Trophoblast cell (in vitro differentiated cells and primary cell): ENCODE results near the gene HSPA4L. TPM values are rescaled to one million over a fixed set of nuclear protein-coding genes. Genes with fewer than 3 reads are reported as not detected.

Experiments used
- DNase-seq, 2 donors: peaks; one replicate each; pipeline ENCODE4 v3.0.0-alpha.2; 2016
- H2AFZ ChIP-seq: 2 replicates; pipeline ENCODE4 v1.6.1; 2013; ENCODE audit warnings: low read length, moderate library complexity, mild to moderate bottlenecking; ENCODE audit not compliant: insufficient read depth, poor library complexity
- H2AK5ac ChIP-seq: 2 replicates; pipeline ENCODE4 v1.6.1; 2013; ENCODE audit warnings: mild to moderate bottlenecking, low read length
- H2BK120ac ChIP-seq: 2 replicates; pipeline ENCODE4 v1.6.1; 2013; ENCODE audit warnings: low read length, mild to moderate bottlenecking, moderate library complexity; ENCODE audit not compliant: insufficient read depth, poor library complexity
- H2BK12ac ChIP-seq: 2 replicates; pipeline ENCODE4 v1.6.1; 2013; ENCODE audit warnings: mild to moderate bottlenecking, low read length, moderate library complexity
- H2BK5ac ChIP-seq: 2 replicates; pipeline ENCODE4 v1.6.1; 2013; ENCODE audit warnings: low read length, low read depth, moderate library complexity, mild to moderate bottlenecking; ENCODE audit not compliant: poor library complexity
- H3K14ac ChIP-seq: 2 replicates; pipeline ENCODE4 v1.6.1; 2013; ENCODE audit warnings: mild to moderate bottlenecking, low read length
- H3K18ac ChIP-seq: 2 replicates; pipeline ENCODE4 v1.6.1; 2013; ENCODE audit warnings: mild to moderate bottlenecking, low read length
- H3K23ac ChIP-seq: 2 replicates; pipeline ENCODE4 v1.6.1; 2013; ENCODE audit warnings: low read length
- H3K27ac ChIP-seq: 2 replicates; pipeline ENCODE4 v1.5.1; 2013; ENCODE audit warnings: low read depth, mild to moderate bottlenecking, inconsistent platforms, low read length, moderate library complexity
- H3K27me3 ChIP-seq: 2 replicates; pipeline ENCODE4 v1.6.1; 2013; ENCODE audit warnings: inconsistent platforms, mild to moderate bottlenecking, low read length, moderate library complexity; ENCODE audit not compliant: insufficient read depth
- H3K36me3 ChIP-seq, 2 experiments: 1 replicate in 1 of 2; 2 replicates in 1 of 2; pipeline ENCODE4 v1.6.1; 2013; ENCODE audit warnings: low read length in 2 of 2, mild to moderate bottlenecking in 2 of 2, moderate library complexity in 1 of 2; ENCODE audit not compliant: insufficient read depth in 2 of 2, control insufficient read depth in 1 of 2
- H3K4ac ChIP-seq: 2 replicates; pipeline ENCODE4 v1.6.1; 2013; ENCODE audit warnings: low read depth, mild to moderate bottlenecking, low read length, moderate library complexity
- H3K4me1 ChIP-seq, 2 experiments: 1 replicate in 1 of 2; 2 replicates in 1 of 2; pipeline ENCODE4 v1.6.1; 2013; ENCODE audit warnings: low read length in 2 of 2, mild to moderate bottlenecking in 2 of 2, moderate library complexity in 1 of 2; ENCODE audit not compliant: insufficient read depth in 2 of 2, control insufficient read depth in 1 of 2
- H3K4me2 ChIP-seq: 2 replicates; pipeline ENCODE4 v1.6.1; 2013; ENCODE audit warnings: inconsistent platforms, mild to moderate bottlenecking, low read length, moderate library complexity
- H3K4me3 ChIP-seq: 2 replicates; pipeline ENCODE4 v1.5.1; 2013; ENCODE audit warnings: mild to moderate bottlenecking, low read depth, low read length, inconsistent platforms
- H3K79me1 ChIP-seq: one replicate; pipeline ENCODE4 v1.6.1; 2013; ENCODE audit warnings: low read length
- H3K79me2 ChIP-seq: 2 replicates; pipeline ENCODE4 v1.6.1; 2013; ENCODE audit warnings: low read length, mild to moderate bottlenecking; ENCODE audit not compliant: control insufficient read depth, insufficient read depth, poor library complexity
- H3K9ac ChIP-seq: 2 replicates; pipeline ENCODE4 v1.6.1; 2013; ENCODE audit warnings: mild to moderate bottlenecking, low read length
- H3K9me3 ChIP-seq: 2 replicates; pipeline ENCODE4 v1.6.1; 2013; ENCODE audit warnings: low read depth, mild to moderate bottlenecking, control low read depth, inconsistent platforms, low read length; ENCODE audit not compliant: insufficient read depth
- H4K12ac ChIP-seq: 2 replicates; pipeline ENCODE4 v1.6.1; 2013; ENCODE audit warnings: low read depth, mild to moderate bottlenecking, low read length, moderate library complexity
- H4K8ac ChIP-seq: 2 replicates; pipeline ENCODE4 v1.6.1; 2013; ENCODE audit warnings: low read depth, mild to moderate bottlenecking, low read length, moderate library complexity
- H4K91ac ChIP-seq: one replicate; pipeline ENCODE4 v1.6.1; 2013; ENCODE audit warnings: low read depth, mild to moderate bottlenecking, low read length, moderate library complexity
- WGBS: extraction: QIAGEN DNeasy Blood & Tissue Kit; methylation state at CpG from one replicate; pipeline ENCODE4 v1.1.7; 2013; ENCODE audit warnings: missing lambda C conversion rate; ENCODE audit not compliant: insufficient read length, insufficient coverage; ENCODE audit errors: extremely low coverage; 5-methylcytosine and 5-hydroxymethylcytosine counted together
- polyA plus RNA-seq: library from polyadenylated mRNA; stranded (reverse); fragments of 200-250 nt; gene quantifications from 2 replicates; pipeline ENCODE4 v1.2.3, GENCODE V29; 2013

HSPA4L gene
- polyA plus RNA-seq: 6.8 and 7.4 TPM in 2 replicates

GRCh38 chr4:127782275-127783025 is at the start of gene HSPA4L:
TSS of gene HSPA4L (plus strand) at chr4:127782322. CDS start at chr4:127782551, 229 bp downstream.
- peak in 1 of 2 donors; percentile 63 for DNase-seq
- H3K27me3 ChIP-seq: peaks cover 2% of the 10 kb centered on the region
- peak within 1 kb of the TSS; percentile 82 for H3K4me2 ChIP-seq
- peak within 1 kb of the TSS; percentile 97 for H4K12ac ChIP-seq
- peaks cover 4% of the 10 kb centered on the region for H3K79me2 ChIP-seq
- peak within 1 kb of the TSS; percentile 62 for H3K18ac ChIP-seq
- H2BK12ac ChIP-seq: peak within 1 kb of the TSS; percentile 65
- H3K4me1 ChIP-seq: peaks cover 4 to 8% of the 10 kb centered on the region in 2 experiments
- H3K4ac ChIP-seq: peak within 1 kb of the TSS; percentile 70
- H3K27ac ChIP-seq: no peak within 1 kb of the TSS
- H3K36me3 ChIP-seq: no peaks in the 10 kb centered on the region
- no peak within 1 kb of the TSS for H2BK5ac ChIP-seq
- H4K8ac ChIP-seq: peak within 1 kb of the TSS; percentile 96
- H2BK120ac ChIP-seq: peak within 1 kb of the TSS; percentile 84
- H3K4me3 ChIP-seq: peak within 1 kb of the TSS; percentile 76
- H3K23ac ChIP-seq: no peak within 1 kb of the TSS
- no peaks in the 10 kb centered on the region for H3K9me3 ChIP-seq
- no CpG with 5 or more reads among the region's 63 CpGs for WGBS
- H3K79me1 ChIP-seq: peaks cover 7% of the 10 kb centered on the region
- H2AK5ac ChIP-seq: peak within 1 kb of the TSS; percentile 42
- peak within 1 kb of the TSS; percentile 60 for H3K9ac ChIP-seq
- H4K91ac ChIP-seq: peak within 1 kb of the TSS; percentile 73
- peak within 1 kb of the TSS; percentile 81 for H3K14ac ChIP-seq
- peak within 1 kb of the TSS; percentile 41 for H2AFZ ChIP-seq

GRCh38 chr4:127732623-127733328 is 49.3 kb upstream of the HSPA4L start:
- no peaks in the 10 kb centered on the region for H3K27me3 ChIP-seq
- no peak overlapping the region for H2BK5ac ChIP-seq
- no peak overlapping the region for H2BK12ac ChIP-seq
- DNase-seq: peak; percentile 11 to 84
- no peak overlapping the region for H3K14ac ChIP-seq
- no peaks in the 10 kb centered on the region for H3K9me3 ChIP-seq
- no peak overlapping the region for H3K18ac ChIP-seq
- no peaks in the 10 kb centered on the region for H3K36me3 ChIP-seq
- H2AFZ ChIP-seq: no peak overlapping the region
- H4K12ac ChIP-seq: no peak overlapping the region
- H2AK5ac ChIP-seq: no peak overlapping the region
- H2BK120ac ChIP-seq: no peak overlapping the region
- no peak overlapping the region for H3K4ac ChIP-seq
- no CpG with 5 or more reads among the region's 8 CpGs for WGBS
- H3K79me2 ChIP-seq: no peaks in the 10 kb centered on the region
- no peak overlapping the region for H3K9ac ChIP-seq
- H3K27ac ChIP-seq: no peak overlapping the region
- no peak overlapping the region for H3K4me3 ChIP-seq
- no peak overlapping the region for H3K23ac ChIP-seq
- H4K91ac ChIP-seq: no peak overlapping the region
- H3K4me1 ChIP-seq: no peaks in the 10 kb centered on the region
- H4K8ac ChIP-seq: no peak overlapping the region
- no peak overlapping the region for H3K4me2 ChIP-seq
- no peaks in the 10 kb centered on the region for H3K79me1 ChIP-seq

GRCh38 chr4:127734976-127735375 is 47.1 kb upstream of the HSPA4L start:
- Histone ChIP-seq H3K79me1 (no peaks in the 10 kb centered on the region), H4K12ac (no peak overlapping the region), H3K9ac (no peak overlapping the region), H2BK5ac (no peak overlapping the region), H3K23ac (no peak overlapping the region), H3K79me2 (no peaks in the 10 kb centered on the region), H3K4me3 (no peak overlapping the region), H3K4me1 (no peaks in the 10 kb centered on the region), H4K8ac (no peak overlapping the region), H3K27ac (no peak overlapping the region), H2AFZ (no peak overlapping the region), H4K91ac (no peak overlapping the region), H3K36me3 (no peaks in the 10 kb centered on the region), H2BK120ac (no peak overlapping the region), H2AK5ac (no peak overlapping the region), H3K4ac (no peak overlapping the region), H3K9me3 (no peaks in the 10 kb centered on the region), H3K27me3 (no peaks in the 10 kb centered on the region), H3K14ac (no peak overlapping the region), H3K18ac (no peak overlapping the region), H3K4me2 (no peak overlapping the region), H2BK12ac (no peak overlapping the region)
- WGBS: no CpG with 5 or more reads among the region's 2 CpGs
- no peak for DNase-seq

GRCh38 chr4:127737295-127737694 is 44.8 kb upstream of the HSPA4L start:
- no peak overlapping the region for H2BK120ac ChIP-seq
- H3K14ac ChIP-seq: no peak overlapping the region
- no peaks in the 10 kb centered on the region for H3K4me1 ChIP-seq
- no peak for DNase-seq
- H3K4ac ChIP-seq: no peak overlapping the region
- H2BK12ac ChIP-seq: no peak overlapping the region
- no peak overlapping the region for H4K91ac ChIP-seq
- H3K79me2 ChIP-seq: no peaks in the 10 kb centered on the region
- no peak overlapping the region for H2AFZ ChIP-seq
- no peaks in the 10 kb centered on the region for H3K79me1 ChIP-seq
- H3K36me3 ChIP-seq: no peaks in the 10 kb centered on the region
- H3K9ac ChIP-seq: no peak overlapping the region
- no peak overlapping the region for H3K23ac ChIP-seq
- no peak overlapping the region for H3K4me2 ChIP-seq
- H3K27ac ChIP-seq: no peak overlapping the region
- H3K27me3 ChIP-seq: no peaks in the 10 kb centered on the region
- no peak overlapping the region for H3K18ac ChIP-seq
- no peak overlapping the region for H4K12ac ChIP-seq
- H3K4me3 ChIP-seq: no peak overlapping the region
- peaks cover 4% of the 10 kb centered on the region for H3K9me3 ChIP-seq
- no peak overlapping the region for H2AK5ac ChIP-seq
- H2BK5ac ChIP-seq: no peak overlapping the region
- WGBS: no CpG with 5 or more reads among the region's 4 CpGs
- no peak overlapping the region for H4K8ac ChIP-seq
